UCSD-AML1 (cell line): ENCODE data around the gene ANKRD39.

ENCODE experiments used
- DNase-seq: peaks from one replicate; lab custom pipeline; 2025; ENCODE audit not compliant: unreplicated experiment; lab: John Stamatoyannopoulos, UW

ANKRD39 gene

DNA sequence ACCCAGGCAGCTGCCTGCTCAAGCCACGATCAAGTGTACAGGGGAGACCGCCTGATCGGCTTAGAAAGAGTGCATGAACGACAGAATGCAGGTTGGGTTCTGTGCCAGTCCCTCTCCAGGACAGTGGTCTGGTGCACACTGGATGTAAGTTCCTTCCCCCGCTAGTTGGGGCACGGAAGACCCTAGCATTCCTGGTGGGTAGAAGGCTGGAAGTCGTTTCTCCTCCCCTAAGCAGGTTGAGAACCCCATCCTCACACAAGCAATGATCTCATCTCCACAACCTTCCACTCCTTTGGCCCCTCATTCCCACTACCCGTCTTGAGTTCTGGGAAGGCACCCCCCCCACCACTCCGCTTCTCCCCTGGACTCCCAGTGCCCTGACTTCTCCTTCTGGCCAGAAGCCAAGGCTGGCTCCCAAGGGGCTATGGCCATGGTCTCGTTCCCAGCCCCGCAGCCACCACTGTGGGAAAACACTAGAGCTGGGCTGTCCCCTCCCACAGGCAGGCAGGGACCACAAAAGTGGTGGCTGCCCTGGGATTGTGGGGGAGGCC, 1.4 kb upstream of the ANKRD39 start:
- no peak for DNase-seq

DNA sequence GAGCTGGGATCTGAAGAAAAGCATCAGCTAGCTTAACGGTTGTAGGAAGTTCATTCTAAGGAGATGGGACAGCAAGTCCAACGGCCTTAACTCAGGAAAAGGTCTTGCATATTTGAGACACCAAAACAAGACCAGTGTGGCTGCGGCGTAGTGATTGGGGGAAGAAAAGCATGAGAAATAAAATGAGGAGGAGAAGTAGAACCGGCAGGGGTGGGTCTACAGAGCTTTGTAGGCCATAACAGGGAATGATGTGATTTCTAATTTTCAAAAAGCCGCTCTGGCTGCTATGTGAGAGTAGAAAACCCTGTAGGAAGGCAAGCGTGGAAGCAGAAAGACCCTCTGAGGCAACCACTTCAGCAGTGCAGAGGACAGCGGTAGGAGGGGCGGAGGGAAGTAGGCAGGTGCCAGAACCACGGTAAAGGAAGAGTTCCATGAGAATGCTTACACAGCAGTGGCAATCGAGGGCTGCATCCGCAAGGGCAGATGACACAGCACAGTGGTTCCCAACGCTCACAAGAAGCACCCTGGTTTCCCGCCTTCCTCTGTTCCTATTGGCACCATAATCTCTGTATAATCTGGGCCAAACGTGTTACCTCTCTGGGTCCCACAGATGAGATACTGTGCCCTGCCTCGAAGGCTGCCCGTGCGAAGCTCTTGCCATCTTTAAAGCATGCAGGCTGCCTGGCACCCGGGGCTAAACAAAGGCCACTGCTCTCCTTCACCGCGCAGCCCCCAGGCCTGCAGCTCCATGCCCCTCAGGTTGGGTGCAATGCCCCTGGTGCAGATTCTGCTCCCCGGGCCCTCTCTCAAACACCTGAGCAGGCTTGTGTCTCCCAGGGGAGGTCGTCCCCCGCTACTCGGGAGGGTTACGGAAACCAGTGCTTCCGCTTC, 795 bp downstream of the ANKRD39 start:
- DNase-seq = no peak

DNA sequence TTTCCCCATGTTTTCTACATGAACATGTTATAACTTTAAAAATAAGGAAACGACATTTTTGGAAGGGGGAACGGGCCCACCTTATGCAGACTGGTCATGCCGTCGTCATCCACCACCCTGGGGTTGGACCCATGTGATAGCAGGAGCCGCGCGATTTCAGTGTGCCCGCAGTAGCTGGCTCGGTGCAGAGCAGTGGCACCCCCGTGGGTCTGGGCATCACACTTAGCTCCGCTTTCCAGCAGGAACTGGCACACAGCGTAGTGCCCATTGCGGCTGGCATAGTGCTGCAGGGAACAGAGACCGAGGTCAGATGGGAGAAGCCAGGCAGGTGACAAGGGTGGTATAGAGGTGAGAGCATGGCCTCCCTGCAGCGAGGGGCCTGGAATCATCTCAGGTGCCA, 4.5 kb downstream of the ANKRD39 start:
- DNase-seq = no peak

DNA sequence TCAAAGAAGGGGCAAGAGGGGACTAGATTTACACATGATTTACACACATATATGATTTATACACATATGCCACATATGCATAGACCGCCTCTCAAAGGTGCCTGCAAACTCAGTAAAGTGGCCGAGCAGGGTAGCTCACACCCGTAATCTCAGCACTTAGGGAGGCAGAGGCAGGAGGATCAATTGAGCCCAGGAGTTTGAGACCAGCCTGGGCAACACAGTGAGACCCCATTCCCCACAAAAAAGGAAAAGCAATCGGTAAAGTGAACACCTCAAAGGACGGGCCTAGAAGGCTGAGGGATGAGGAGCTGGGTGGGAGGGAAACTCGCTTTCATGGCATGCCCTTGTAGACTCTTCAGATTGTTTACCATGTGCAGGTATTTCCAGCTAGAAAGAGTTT, 5.1 kb downstream of the ANKRD39 start:
- DNase-seq = no peak

DNA sequence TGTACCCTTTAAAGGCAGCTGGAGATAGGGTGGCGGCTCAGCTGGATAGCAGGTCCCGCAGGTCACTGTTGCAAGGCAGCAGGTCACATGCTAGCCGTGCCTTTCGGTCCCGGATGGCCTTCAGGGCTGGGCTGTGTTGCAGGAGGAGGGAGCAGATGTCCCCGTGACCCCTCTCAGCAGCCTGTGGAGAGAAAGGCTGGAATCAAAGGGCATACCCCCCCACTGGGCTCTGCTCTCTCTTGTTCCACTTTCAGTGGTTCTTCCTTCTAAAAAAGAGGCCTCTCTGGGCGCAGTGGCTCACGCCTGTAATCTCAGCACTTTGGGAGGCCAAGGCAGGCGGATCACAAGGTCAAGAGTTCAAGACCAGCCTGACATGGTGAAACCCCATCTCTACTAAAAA, 9.6 kb downstream of the ANKRD39 start:
- no peak for DNase-seq

DNA sequence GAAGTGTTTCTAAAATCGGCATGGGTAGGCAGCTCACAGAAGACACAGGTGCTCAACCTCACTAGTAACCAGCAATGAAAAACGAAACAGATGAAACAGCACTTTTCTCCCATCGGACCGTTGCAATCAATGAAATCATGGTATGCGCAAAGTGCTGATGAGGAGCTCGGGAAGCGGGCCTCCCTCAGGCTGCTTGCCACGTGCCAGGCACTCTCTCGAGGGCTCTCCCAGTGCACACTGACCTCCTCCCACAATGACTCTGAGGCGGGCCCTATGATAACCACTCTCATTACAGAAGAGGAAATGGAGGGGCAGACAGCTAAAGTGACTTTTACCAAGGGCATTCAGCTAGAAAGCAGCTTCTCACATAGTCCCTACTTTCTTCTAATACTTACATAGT, 10.2 kb downstream of the ANKRD39 start:
- no peak for DNase-seq

DNA sequence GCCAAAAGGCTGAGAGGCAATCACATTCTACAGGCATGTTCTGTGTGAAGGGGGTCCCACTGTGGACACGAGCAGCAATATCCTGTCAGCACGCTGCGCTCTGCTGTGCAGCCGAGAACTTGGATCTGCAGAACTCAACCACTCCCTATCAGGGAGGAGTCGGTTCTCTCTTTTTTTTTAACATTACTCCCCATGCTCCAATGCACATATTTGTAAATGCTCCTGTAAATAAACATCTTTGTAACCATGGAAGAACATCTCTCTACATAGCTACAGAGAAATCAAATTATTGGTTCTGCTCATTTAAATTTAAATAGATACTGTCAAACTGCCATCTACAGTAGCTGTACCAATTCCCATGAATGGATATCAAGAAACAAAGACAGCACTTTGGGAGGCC, 11.0 kb downstream of the ANKRD39 start:
- no peak for DNase-seq

DNA sequence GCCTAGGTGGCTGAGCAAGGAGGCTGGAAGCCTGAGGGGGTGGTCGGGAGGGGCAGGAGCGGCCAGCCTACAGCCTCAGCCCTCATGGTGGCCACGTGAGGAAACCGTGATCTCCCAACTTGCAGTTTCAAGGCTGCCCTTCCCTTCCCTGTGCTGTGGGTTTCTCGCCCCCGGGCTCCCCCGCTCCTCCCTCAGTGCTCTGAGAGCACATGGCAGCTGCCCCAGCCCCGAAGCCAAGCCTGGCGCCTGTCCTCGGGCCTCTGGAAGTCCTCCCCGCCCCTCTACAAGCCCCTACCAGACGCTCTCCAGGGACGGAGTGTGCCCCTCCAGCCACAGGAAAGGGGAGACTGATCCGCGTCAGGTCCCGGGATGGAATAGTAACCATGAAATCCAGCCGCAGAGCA, 13.4 kb downstream of the ANKRD39 start:
- no peak for DNase-seq

DNA sequence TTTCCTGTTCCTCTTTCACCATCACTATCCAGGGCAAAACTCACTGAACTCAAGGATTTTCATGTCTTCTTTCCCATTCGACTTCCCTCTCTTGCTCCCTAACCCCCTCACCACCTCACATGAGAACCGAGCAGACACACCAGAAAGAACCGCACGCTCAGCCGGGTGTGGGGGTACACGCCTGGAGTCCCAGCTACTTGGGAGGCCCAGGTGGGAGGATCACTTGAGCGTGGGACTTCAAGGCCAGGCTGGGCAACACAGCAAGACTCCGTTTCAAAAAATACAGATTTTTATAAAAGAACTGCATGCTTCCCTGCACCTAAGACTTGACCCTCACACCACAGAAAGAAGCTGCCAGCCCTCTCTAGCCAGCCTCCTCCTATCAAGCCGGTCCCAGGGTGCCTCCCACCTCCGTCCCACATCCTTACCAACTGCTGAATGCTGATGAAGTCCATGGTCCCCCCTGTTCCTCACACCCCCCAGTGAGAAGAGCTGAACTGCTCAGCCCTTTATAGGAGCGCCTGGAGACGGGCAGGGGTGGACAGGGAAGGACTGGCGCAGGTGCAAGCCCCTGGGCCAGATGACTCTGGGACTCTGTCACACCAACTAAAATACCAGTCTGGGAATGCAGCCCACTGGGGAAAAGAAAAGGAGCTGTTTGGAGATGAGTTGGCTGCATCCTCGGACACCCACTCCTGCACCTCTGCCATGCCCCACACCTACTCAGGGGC, 14.1 kb downstream of the ANKRD39 start, which contains the start of gene ANKRD23:
TSS of gene ANKRD23 (minus strand) at position 484 of the 731 bp plus-strand sequence. CDS start at position 455, 29 bp downstream.
- DNase-seq = no peak

DNA sequence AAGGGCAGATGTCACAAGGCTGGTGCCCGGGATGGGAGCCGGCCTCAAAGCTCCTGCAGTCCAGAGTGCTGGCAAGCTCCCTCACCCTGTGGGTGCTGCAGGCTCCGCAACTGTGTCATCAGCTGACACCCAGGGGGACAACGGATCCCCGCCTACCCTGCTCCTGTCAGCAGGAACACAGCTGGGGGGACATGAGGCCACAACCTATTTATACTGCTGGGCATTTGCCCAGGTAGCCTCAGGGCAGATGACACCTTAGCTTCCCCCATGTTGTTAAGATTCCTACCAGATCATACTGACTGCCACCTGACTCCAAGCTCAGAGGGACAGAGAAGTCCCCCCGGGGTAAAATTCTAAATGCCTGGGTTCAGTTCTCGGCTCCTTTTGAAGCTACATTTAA, 15.2 kb downstream of the ANKRD39 start:
- no peak for DNase-seq

DNA sequence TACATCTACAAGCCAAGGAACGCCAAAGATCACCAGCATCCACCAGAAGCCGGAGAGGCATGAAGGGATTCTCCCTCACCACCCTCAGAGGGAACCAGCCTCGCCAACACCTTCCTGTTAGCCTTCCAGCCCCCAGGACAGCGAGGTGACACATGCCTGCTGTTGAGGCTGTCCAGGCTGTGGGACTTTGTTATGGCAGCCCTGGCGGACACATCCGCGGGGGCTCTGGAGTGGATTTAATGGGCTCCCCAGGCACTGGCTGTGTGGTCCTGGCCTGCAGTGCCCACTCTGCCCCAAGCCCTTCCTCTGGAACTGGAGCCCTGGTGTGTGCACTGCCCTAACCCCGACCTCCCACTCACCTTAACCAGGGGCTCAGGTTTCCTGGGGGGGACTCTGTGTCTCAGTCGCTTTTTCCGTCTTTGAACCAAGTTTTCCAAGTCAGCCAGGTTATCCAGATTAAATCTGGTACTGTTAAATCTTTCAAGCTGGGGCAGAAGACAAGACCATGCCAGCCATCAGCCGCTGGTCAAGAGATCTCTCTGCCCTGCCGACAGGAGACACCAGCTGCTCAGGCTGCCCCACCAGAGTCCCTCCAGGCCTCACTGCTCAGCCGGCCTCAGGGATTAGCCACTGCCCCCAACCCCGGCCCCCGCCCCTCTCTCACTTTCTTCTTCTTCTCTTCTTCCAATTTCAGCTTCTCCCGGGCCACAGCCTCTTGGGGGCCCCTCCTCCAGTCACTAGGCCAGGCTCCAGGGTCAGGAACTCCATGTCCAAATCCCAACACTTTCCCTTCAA, 15.9 kb downstream of the ANKRD39 start:
- no peak for DNase-seq

DNA sequence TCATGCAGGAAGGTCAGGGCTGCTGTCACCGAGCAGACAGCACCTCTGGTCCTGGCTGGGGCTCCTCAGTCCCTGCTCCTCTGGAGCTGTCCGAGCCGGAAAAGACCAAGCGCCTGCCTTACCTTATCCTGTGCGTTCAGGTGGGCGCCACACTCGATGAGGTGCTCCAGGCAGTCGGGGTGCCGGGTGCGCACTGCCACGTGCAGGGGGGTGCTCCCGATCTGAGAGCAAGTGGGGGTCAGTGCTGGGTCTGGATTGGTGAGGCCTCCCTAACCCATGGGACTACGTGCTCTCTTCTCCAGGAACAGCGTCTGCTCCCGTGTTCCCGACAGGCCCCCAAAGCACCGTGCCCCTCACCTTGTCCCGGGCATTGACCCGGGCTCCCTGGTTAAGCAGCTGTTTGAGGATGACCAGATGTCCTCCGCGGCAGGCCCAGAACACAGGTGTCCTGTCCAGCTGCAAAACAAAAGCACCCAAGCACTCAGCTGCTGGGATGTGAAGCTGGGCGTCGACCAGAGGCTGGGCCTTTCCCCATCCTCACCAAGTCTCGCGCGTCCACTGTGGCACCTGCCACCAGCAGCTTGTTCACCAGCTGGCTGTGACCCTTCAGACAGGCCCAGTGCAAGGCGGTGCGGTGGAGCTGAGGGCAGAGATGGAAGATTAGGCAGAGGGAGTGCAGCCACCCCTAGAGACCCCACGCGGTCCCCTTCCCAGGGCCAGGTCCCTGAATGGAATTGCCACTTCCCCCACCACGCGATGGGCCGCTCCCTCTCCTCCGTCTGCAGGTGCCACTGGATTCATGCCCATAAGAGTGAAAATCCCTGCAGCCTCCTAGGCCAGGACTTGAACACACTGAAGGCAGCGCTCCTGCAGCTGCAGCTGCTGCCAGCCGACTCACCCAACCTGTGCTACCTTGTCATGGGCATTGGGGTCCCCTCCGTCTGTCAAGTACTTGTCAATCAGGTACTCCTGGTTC, 17.7 kb downstream of the ANKRD39 start:
- no peak for DNase-seq

DNA sequence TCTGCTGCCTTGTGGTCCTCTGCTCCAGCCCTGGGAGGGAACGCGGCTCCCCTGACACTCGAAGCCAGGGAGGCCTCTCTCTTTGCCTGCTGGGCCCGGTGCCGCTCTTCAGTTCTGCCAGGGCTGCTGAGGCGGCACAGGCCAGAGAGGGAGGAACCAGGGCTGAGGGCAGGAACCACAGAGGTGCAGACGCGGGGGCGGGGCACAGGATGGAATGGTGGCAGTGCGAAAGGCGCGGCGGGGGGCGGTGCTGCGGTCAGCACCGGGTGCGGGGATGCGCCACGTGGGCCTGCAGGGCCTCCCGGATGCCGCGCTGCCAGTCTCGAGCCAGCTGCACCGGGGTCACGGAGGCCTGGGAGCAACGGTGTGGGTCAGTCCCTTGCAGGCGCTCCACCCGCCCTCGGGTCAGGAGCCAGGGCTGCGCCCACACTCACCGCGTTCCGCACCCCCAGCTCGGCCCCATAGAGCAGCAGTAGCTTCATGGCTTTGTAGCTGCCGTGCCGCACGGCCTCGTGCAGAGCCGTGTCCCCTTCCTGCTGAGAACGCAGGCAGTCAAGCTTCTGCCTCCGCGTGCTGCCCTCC, 18.4 kb downstream of the ANKRD39 start:
- no peak for DNase-seq

DNA sequence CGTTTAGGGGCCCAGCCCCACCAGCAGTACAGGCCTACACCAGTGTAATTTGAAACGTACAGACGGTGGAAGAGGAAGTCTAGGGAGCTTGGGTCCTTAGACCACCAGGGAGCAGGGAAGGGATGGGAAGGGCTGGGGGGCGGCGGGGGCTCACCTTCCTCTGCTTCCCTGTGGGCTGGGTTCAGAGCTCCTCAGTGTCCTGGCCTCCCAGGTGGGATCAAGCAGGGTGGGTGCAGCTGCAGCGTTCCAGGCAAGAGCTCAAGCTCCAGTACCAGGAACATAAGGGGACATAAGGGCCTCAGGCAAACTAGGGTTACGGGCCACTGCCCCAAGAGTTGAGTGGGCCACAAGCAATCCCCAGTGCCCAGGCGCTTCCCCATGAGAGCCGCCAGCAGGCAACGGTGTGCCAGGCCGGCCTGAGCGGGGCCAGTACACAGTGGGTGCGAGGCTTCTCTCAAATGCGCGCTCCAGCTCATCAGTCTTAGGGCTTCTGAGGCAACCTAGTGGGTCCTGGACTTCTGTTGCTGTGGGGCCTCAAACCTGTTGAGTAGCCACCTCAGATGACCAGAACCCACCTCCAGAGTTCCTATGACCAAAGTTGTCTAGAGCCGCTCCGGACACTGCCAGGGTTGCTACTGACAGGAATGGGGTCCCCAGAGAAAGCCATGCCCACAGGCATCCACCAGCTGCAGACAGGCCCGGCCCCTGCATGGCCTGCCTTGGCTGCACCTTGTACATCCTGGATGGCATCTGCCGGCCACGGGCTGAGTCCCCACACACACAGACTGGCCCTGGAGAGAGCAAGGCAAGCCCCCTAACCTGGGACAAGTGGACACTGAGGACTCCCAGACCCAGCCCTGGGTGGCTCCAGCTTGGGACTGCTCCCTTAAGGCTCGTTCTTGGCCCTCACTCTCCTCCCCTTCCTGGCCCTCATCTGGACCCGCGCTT, 19.2 kb downstream of the ANKRD39 start:
- DNase-seq = no peak

DNA sequence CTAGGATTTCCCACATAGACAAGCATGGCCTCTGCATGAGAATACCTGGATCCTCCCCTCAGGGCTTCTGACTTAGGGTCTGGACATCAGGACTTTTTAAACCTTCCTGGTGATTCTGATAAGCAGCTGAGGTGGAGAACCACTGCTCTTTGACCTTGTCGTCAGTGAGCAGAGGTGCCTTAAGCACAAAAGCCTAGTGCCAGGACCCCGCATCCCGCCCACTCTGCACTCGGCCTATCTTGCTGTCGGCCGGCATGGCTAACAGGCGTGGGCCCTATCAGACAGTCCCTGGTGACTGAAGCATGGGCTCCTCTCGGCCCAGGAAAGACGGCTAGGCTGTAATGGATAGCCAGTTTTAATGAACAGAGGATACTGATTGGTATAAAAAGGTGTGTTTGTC, 20.2 kb downstream of the ANKRD39 start:
- no peak for DNase-seq

DNA sequence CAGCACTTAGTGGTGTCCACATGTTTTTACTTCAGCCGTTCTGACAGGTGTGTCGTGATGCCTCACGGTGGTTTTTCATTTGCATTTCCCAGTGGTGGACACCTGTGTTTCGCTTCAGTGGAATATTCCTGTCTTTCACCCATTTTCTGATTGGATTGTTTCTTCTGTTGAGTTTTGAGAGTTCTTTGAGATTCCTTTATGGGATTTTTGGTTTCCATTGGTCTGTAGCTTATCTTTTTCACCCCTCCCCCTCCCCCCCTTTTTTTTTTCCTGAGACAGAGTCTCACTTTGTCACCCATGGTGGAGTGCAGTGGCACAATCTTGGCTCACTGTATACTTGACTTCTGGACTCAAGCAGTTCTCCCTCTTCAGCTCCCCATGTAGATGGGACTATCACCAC, 22.0 kb downstream of the ANKRD39 start:
- DNase-seq = no peak

DNA sequence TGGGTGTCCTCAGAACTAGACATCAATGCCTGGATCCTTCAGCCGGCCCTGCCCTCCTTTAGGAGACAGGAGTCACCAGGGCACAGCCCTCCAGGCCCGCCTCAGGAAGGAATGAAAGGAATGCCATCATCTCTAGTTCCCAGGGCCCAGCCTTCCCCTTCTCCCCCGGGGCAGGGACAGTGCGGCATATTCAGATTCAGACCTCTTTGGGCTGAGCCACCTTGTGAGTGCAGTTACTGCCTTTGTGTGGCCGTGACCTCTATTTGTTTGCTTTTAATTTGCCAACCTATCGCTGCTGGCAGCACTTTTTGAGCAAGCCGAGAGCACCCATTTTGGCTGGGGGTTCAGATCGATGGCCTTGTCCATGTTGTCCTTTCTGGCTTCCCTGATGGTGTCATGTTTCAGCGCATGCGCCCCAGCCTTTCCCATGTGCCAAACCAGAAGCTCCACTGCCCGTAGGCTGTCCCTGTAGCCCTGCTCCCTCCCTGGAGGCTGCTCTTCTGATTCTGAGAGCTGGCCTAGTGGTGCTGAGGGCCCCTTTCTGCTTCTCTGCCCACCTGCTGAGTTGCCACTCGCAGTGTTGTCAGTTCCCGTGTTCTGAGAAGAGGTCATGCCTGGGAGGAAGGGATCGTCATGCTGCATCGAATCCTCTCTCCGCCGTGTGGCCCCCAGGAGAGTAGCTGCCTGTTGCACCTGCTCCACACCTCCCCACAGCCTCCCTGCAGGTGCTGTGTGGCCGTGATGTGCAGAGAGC, 24.9 kb downstream of the ANKRD39 start:
- no peak for DNase-seq

DNA sequence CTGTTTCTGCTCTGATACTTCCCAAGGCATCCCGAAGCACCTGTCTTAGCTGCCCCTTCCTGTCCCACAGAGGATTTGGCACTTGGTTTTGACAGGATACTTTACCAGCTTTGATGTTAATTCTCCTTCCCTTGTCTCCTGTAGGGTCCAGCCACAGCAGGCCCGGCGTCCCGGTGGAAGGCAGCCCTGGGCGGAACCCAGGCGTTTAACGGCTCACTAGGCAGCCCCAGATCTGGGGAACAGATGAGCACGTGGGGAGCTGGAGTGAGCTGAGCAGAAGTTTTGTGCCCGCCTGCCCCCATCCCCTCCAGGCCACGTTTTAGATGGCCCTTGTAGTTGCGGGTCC, 25.4 kb downstream of the ANKRD39 start:
- no peak for DNase-seq
